ENCODE measurements around the gene ZNF444. TPM values are rescaled to one million over a fixed set of nuclear protein-coding genes. Genes with fewer than 3 reads are reported as not detected.
"Not testable (repeated sequence)": the region's sequence is repeated elsewhere in the genome, so short reads cannot be mapped to it uniquely, and the experiment has no call there.

Gene ZNF444
- total and polyA plus RNA-seq, 2 donors (not counting 1 experiment from before 2014, with no cell fraction given), result 6.4 to 17.5 TPM

- DNase-seq (ENCODE audit: low read depth in 2 of 2), result no peak
- H3K79me2 ChIP-seq (ENCODE audit: control insufficient read depth, insufficient read depth, low read length), result peaks cover 21% of the 10 kb centered on the region
- no peaks in the 10 kb centered on the region for H3K9me3 ChIP-seq (ENCODE audit: control insufficient read depth, insufficient read depth, low read depth, low read length)
- H4K20me1 ChIP-seq (ENCODE audit: control insufficient read depth, extremely low read depth, insufficient read depth, low read length), result no peaks in the 10 kb centered on the region
- H3K4me3 ChIP-seq (replicated peaks in 1 of 4; ENCODE audit: control extremely low read depth in 1 of 4, insufficient read depth in 1 of 4, low read depth in 3 of 4, low read length in 4 of 4), result no peak overlapping the region
- H3K9ac ChIP-seq (ENCODE audit: insufficient read depth, low read length), result no peak overlapping the region
- TF ChIP-seq EZH2 (IDR thresholded peaks at IDR 0.05; ENCODE audit: low read length, missing control alignments) (no peak), CTCF (conservative IDR thresholded peaks at IDR 0.05 in 1 of 2, IDR thresholded peaks at IDR 0.05 in 1 of 2; ENCODE audit: low read depth in 1 of 2, low read length in 2 of 2) (no peak)
- no peak overlapping the region for H3K27ac ChIP-seq (ENCODE audit: insufficient read depth, low read length)
- H3K4me1 ChIP-seq (ENCODE audit: control insufficient read depth, extremely low read depth, insufficient read depth, low read length), result no peaks in the 10 kb centered on the region
- no peaks in the 10 kb centered on the region for H3K27me3 ChIP-seq (ENCODE audit: control insufficient read depth, insufficient read depth, low read length)
- H3K36me3 ChIP-seq (ENCODE audit: control insufficient read depth, insufficient read depth, low read length), result peaks cover 7% of the 10 kb centered on the region
- H3K4me2 ChIP-seq (ENCODE audit: extremely low read depth, insufficient read depth, low read length), result no peak overlapping the region
- no peak overlapping the region for H2AFZ ChIP-seq (ENCODE audit: low read length)
Measured at GRCh38 chr19:56097306-56097705, 43.8 kb upstream of the ZNF444 start.

GRCh38 chr19:56097776-56098175 is 43.3 kb upstream of the ZNF444 start:
- H3K36me3 ChIP-seq (ENCODE audit: control insufficient read depth, insufficient read depth, low read length), result peaks cover 7% of the 10 kb centered on the region
- DNase-seq (ENCODE audit: low read depth in 2 of 2), result no peak
- H3K4me2 ChIP-seq (ENCODE audit: extremely low read depth, insufficient read depth, low read length), result no peak overlapping the region
- no peaks in the 10 kb centered on the region for H3K27me3 ChIP-seq (ENCODE audit: control insufficient read depth, insufficient read depth, low read length)
- no peak overlapping the region for H3K4me3 ChIP-seq (replicated peaks in 1 of 4; ENCODE audit: control extremely low read depth in 1 of 4, insufficient read depth in 1 of 4, low read depth in 3 of 4, low read length in 4 of 4)
- no peak overlapping the region for H3K27ac ChIP-seq (ENCODE audit: insufficient read depth, low read length)
- TF ChIP-seq EZH2 (IDR thresholded peaks at IDR 0.05; ENCODE audit: low read length, missing control alignments) (no peak), CTCF (conservative IDR thresholded peaks at IDR 0.05 in 1 of 2, IDR thresholded peaks at IDR 0.05 in 1 of 2; ENCODE audit: low read depth in 1 of 2, low read length in 2 of 2) (no peak)
- H3K9ac ChIP-seq (ENCODE audit: insufficient read depth, low read length), result no peak overlapping the region
- H3K79me2 ChIP-seq (ENCODE audit: control insufficient read depth, insufficient read depth, low read length), result peaks cover 21% of the 10 kb centered on the region
- H4K20me1 ChIP-seq (ENCODE audit: control insufficient read depth, extremely low read depth, insufficient read depth, low read length), result no peaks in the 10 kb centered on the region
- no peak overlapping the region for H2AFZ ChIP-seq (ENCODE audit: low read length)
- H3K4me1 ChIP-seq (ENCODE audit: control insufficient read depth, extremely low read depth, insufficient read depth, low read length), result no peaks in the 10 kb centered on the region
- H3K9me3 ChIP-seq (ENCODE audit: control insufficient read depth, insufficient read depth, low read depth, low read length), result no peaks in the 10 kb centered on the region

- not testable (repeated sequence) for H3K4me2 ChIP-seq (ENCODE audit: extremely low read depth, insufficient read depth, low read length); H3K4me3 ChIP-seq (replicated peaks in 1 of 4; ENCODE audit: control extremely low read depth in 1 of 4, insufficient read depth in 1 of 4, low read depth in 3 of 4, low read length in 4 of 4); H3K27me3 ChIP-seq (ENCODE audit: control insufficient read depth, insufficient read depth, low read length); H3K36me3 ChIP-seq (ENCODE audit: control insufficient read depth, insufficient read depth, low read length); H3K4me1 ChIP-seq (ENCODE audit: control insufficient read depth, extremely low read depth, insufficient read depth, low read length); DNase-seq (ENCODE audit: low read depth in 2 of 2); H2AFZ ChIP-seq (ENCODE audit: low read length); H3K9me3 ChIP-seq (ENCODE audit: control insufficient read depth, insufficient read depth, low read depth, low read length); H3K9ac ChIP-seq (ENCODE audit: insufficient read depth, low read length); H4K20me1 ChIP-seq (ENCODE audit: control insufficient read depth, extremely low read depth, insufficient read depth, low read length); H3K27ac ChIP-seq (ENCODE audit: insufficient read depth, low read length)
- peaks cover 21% of the 10 kb centered on the region for H3K79me2 ChIP-seq (ENCODE audit: control insufficient read depth, insufficient read depth, low read length)
Measured at GRCh38 chr19:56098237-56098636, 42.9 kb upstream of the ZNF444 start.
